ENCODE measurements around the gene CHMP1B.

Gene CHMP1B

DNA sequence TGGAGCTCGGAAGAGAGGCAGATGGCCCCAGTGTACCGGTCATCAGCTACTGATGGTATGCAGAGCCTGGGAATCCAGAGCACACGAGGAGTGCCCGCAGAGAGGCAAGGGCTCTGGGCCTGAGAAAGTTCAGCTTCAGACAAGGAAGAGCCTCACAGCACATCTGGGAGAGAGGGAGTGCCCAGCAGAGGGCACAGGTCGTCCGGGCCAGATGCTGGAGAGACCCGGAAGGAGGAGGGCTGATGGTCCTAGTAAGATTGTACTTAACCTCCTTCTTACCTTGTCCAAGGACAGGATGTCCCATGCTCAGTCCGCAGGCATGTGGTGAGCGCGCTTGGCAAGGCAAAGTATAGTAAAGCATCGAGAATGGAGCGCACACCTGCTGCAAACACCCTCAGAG is 24.4 kb upstream of the CHMP1B start:
- Histone ChIP-seq H2BK120ac (ENCODE audit: low read depth, low read length) (no peak overlapping the region), H3K14ac (ENCODE audit: low read length in 2 of 2) (no peak overlapping the region), H3K4me3 (ENCODE audit: insufficient read depth in 1 of 2, low read depth in 1 of 2, low read length in 2 of 2) (no peak overlapping the region), H2BK5ac (ENCODE audit: low read depth, low read length, poor library complexity, severe bottlenecking) (no peak overlapping the region), H3K23ac (ENCODE audit: low read length in 2 of 2) (no peak overlapping the region), H3K4ac (ENCODE audit: low read depth in 1 of 2, low read length in 2 of 2) (no peak overlapping the region), H2BK15ac (ENCODE audit: low read depth, poor library complexity, severe bottlenecking) (no peak overlapping the region), H3K18ac (ENCODE audit: low read depth in 1 of 2, low read length in 2 of 2) (no peak overlapping the region), H3K27me3 (ENCODE audit: control insufficient read depth in 1 of 2, insufficient read depth in 1 of 2, low read length in 2 of 2) (no peaks in the 10 kb centered on the region), H4K91ac (ENCODE audit: low read length) (no peak overlapping the region), H3K9ac (ENCODE audit: low read length) (no peak overlapping the region), H3K79me1 (replicated peaks; ENCODE audit: low read length, poor library complexity, severe bottlenecking) (no peaks in the 10 kb centered on the region), H2AK5ac (ENCODE audit: low read length, severe bottlenecking) (no peak overlapping the region), H2AFZ (ENCODE audit: low read depth, low read length) (no peak overlapping the region), H3K36me3 (ENCODE audit: control insufficient read depth in 1 of 2, insufficient read depth in 2 of 2, low read depth in 1 of 2, low read length in 2 of 2) (no peaks in the 10 kb centered on the region), H3K4me2 (ENCODE audit: low read length, poor library complexity, severe bottlenecking) (no peak overlapping the region), H4K8ac (ENCODE audit: low read length) (no peak overlapping the region), H3K4me1 (ENCODE audit: control insufficient read depth, insufficient read depth, low read depth, low read length) (no peaks in the 10 kb centered on the region), H2BK12ac (ENCODE audit: low read length in 2 of 2) (no peak overlapping the region), H3K27ac (ENCODE audit: low read length, poor library complexity, severe bottlenecking) (no peak overlapping the region), H3K9me3 (ENCODE audit: control insufficient read depth, low read length) (no peaks in the 10 kb centered on the region)
- WGBS = 82% methylated on average over 10 of the region's 12 CpGs
- DNase-seq = no peak

DNA sequence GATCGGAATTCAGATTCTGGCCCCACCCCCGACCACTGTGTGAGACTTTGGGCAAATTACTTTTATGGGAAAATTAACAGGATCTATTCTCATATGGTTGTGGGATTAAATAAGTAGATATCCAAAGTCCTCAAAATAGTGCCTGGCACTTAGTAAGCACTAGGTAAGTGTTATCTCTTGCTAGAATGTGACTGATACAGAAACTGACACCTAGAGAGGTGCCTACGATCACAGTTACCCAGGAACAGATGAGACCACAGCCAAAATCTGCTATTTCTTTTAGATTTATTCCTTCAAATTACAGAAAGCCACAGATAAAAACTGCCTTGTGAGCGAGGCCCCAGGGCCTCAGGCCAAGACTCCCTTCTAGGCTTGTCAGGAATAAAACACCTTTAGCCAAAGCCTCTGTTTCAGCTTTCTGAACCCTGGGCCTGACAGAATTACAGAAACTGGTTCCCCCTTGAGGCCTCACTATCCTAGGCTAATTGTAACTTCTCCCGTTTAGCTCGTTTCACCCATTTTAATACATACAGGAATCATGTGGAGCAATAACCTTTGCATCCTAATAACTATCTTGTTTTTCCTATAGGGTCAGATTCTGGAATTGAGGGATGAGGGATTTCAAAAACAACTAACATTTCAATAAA is 22.3 kb upstream of the CHMP1B start:
- Histone ChIP-seq H3K18ac (ENCODE audit: low read depth in 1 of 2, low read length in 2 of 2) (no peak overlapping the region), H2BK120ac (ENCODE audit: low read depth, low read length) (no peak overlapping the region), H3K23ac (ENCODE audit: low read length in 2 of 2) (no peak overlapping the region), H3K4me3 (ENCODE audit: insufficient read depth in 1 of 2, low read depth in 1 of 2, low read length in 2 of 2) (no peak overlapping the region), H3K27ac (ENCODE audit: low read length, poor library complexity, severe bottlenecking) (no peak overlapping the region), H3K4me1 (ENCODE audit: control insufficient read depth, insufficient read depth, low read depth, low read length) (no peaks in the 10 kb centered on the region), H3K4ac (ENCODE audit: low read depth in 1 of 2, low read length in 2 of 2) (no peak overlapping the region), H3K14ac (ENCODE audit: low read length in 2 of 2) (no peak overlapping the region), H3K27me3 (ENCODE audit: control insufficient read depth in 1 of 2, insufficient read depth in 1 of 2, low read length in 2 of 2) (no peaks in the 10 kb centered on the region), H4K91ac (ENCODE audit: low read length) (no peak overlapping the region), H2BK5ac (ENCODE audit: low read depth, low read length, poor library complexity, severe bottlenecking) (no peak overlapping the region), H2AFZ (ENCODE audit: low read depth, low read length) (no peak overlapping the region), H2BK15ac (ENCODE audit: low read depth, poor library complexity, severe bottlenecking) (no peak overlapping the region), H3K36me3 (ENCODE audit: control insufficient read depth in 1 of 2, insufficient read depth in 2 of 2, low read depth in 1 of 2, low read length in 2 of 2) (no peaks in the 10 kb centered on the region), H3K9me3 (ENCODE audit: control insufficient read depth, low read length) (no peaks in the 10 kb centered on the region), H2BK12ac (ENCODE audit: low read length in 2 of 2) (no peak overlapping the region), H3K4me2 (ENCODE audit: low read length, poor library complexity, severe bottlenecking) (no peak overlapping the region), H4K8ac (ENCODE audit: low read length) (no peak overlapping the region), H3K9ac (ENCODE audit: low read length) (no peak overlapping the region), H3K79me1 (replicated peaks; ENCODE audit: low read length, poor library complexity, severe bottlenecking) (no peaks in the 10 kb centered on the region), H2AK5ac (ENCODE audit: low read length, severe bottlenecking) (no peak overlapping the region)
- WGBS = 97% methylated on average over 4 of the region's 6 CpGs
- DNase-seq = no peak

DNA sequence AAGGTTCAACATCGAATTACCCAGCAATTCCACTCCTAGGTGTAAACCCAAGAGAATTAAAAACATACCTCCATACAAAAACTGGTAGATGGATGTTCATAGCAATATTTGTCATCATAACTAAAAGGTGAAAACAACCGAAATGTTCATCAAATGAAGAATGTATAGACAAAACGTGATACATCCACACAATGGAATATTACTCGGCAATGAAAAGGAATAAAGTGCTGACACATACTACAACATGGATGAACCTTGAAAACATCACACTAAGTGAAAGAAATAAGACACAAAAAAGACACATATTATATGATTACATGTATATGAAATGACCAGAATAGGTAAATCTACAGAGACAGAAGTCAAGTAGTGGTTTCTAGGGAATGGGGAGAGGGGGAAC is 20.6 kb upstream of the CHMP1B start:
- H2BK12ac ChIP-seq (ENCODE audit: low read length in 2 of 2) = no peak overlapping the region
- H3K4me3 ChIP-seq (ENCODE audit: insufficient read depth in 1 of 2, low read depth in 1 of 2, low read length in 2 of 2) = no peak overlapping the region
- no peak overlapping the region for H3K9ac ChIP-seq (ENCODE audit: low read length)
- no peak overlapping the region for H3K4ac ChIP-seq (ENCODE audit: low read depth in 1 of 2, low read length in 2 of 2)
- H4K8ac ChIP-seq (ENCODE audit: low read length) = no peak overlapping the region
- no peak overlapping the region for H3K14ac ChIP-seq (ENCODE audit: low read length in 2 of 2)
- 93% methylated on average over 3 of the region's 4 CpGs for WGBS
- H3K18ac ChIP-seq (ENCODE audit: low read depth in 1 of 2, low read length in 2 of 2) = no peak overlapping the region
- H3K23ac ChIP-seq (ENCODE audit: low read length in 2 of 2) = no peak overlapping the region
- no peak overlapping the region for H4K91ac ChIP-seq (ENCODE audit: low read length)
- H2BK120ac ChIP-seq (ENCODE audit: low read depth, low read length) = no peak overlapping the region
- no peaks in the 10 kb centered on the region for H3K36me3 ChIP-seq (ENCODE audit: control insufficient read depth in 1 of 2, insufficient read depth in 2 of 2, low read depth in 1 of 2, low read length in 2 of 2)
- no peak overlapping the region for H3K4me2 ChIP-seq (ENCODE audit: low read length, poor library complexity, severe bottlenecking)
- H2AFZ ChIP-seq (ENCODE audit: low read depth, low read length) = no peak overlapping the region
- H2AK5ac ChIP-seq (ENCODE audit: low read length, severe bottlenecking) = no peak overlapping the region
- H3K27me3 ChIP-seq (ENCODE audit: control insufficient read depth in 1 of 2, insufficient read depth in 1 of 2, low read length in 2 of 2) = no peaks in the 10 kb centered on the region
- no peaks in the 10 kb centered on the region for H3K9me3 ChIP-seq (ENCODE audit: control insufficient read depth, low read length)
- no peak overlapping the region for H2BK5ac ChIP-seq (ENCODE audit: low read depth, low read length, poor library complexity, severe bottlenecking)
- no peaks in the 10 kb centered on the region for H3K4me1 ChIP-seq (ENCODE audit: control insufficient read depth, insufficient read depth, low read depth, low read length)
- H3K27ac ChIP-seq (ENCODE audit: low read length, poor library complexity, severe bottlenecking) = no peak overlapping the region
- DNase-seq = no peak
- H3K79me1 ChIP-seq (replicated peaks; ENCODE audit: low read length, poor library complexity, severe bottlenecking) = no peaks in the 10 kb centered on the region
- H2BK15ac ChIP-seq (ENCODE audit: low read depth, poor library complexity, severe bottlenecking) = no peak overlapping the region

DNA sequence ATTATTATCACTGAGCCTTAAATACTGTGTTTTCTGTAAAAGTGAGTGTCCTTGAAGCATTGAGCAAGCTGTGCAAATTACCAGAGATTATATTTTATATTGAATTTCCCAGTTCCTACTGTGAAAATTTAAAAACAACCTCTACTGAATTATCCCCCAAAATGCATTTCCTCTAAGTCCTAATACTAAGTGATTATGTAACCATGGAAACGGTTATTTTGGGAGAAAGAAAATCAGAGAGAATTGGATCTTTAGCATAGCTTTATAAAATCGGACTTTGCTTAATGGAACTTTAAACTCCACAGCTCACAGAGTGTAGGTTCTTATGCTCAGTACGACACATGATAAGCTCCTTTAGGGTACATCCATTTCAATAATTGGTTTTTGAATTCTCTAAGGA is 19.3 kb upstream of the CHMP1B start:
- DNase-seq = no peak
- H2BK120ac ChIP-seq (ENCODE audit: low read depth, low read length) = no peak overlapping the region

More for the DNA sequence above, 19.3 kb upstream of the CHMP1B start:
- H2BK5ac ChIP-seq (ENCODE audit: low read depth, low read length, poor library complexity, severe bottlenecking) = no peak overlapping the region
- no peak overlapping the region for H3K4me2 ChIP-seq (ENCODE audit: low read length, poor library complexity, severe bottlenecking)
- H2AK5ac ChIP-seq (ENCODE audit: low read length, severe bottlenecking) = no peak overlapping the region
- H3K36me3 ChIP-seq (ENCODE audit: control insufficient read depth in 1 of 2, insufficient read depth in 2 of 2, low read depth in 1 of 2, low read length in 2 of 2) = no peaks in the 10 kb centered on the region
- H3K9me3 ChIP-seq (ENCODE audit: control insufficient read depth, low read length) = no peaks in the 10 kb centered on the region
- no peaks in the 10 kb centered on the region for H3K27me3 ChIP-seq (ENCODE audit: control insufficient read depth in 1 of 2, insufficient read depth in 1 of 2, low read length in 2 of 2)
- no peak overlapping the region for H2BK15ac ChIP-seq (ENCODE audit: low read depth, poor library complexity, severe bottlenecking)
- no peak overlapping the region for H4K8ac ChIP-seq (ENCODE audit: low read length)
- H2AFZ ChIP-seq (ENCODE audit: low read depth, low read length) = no peak overlapping the region
- H3K4me3 ChIP-seq (ENCODE audit: insufficient read depth in 1 of 2, low read depth in 1 of 2, low read length in 2 of 2) = no peak overlapping the region
- no peak overlapping the region for H3K18ac ChIP-seq (ENCODE audit: low read depth in 1 of 2, low read length in 2 of 2)
- H2BK12ac ChIP-seq (ENCODE audit: low read length in 2 of 2) = no peak overlapping the region
- no peak overlapping the region for H3K9ac ChIP-seq (ENCODE audit: low read length)
- no peak overlapping the region for H3K14ac ChIP-seq (ENCODE audit: low read length in 2 of 2)
- H3K4me1 ChIP-seq (ENCODE audit: control insufficient read depth, insufficient read depth, low read depth, low read length) = no peaks in the 10 kb centered on the region
- no peaks in the 10 kb centered on the region for H3K79me1 ChIP-seq (replicated peaks; ENCODE audit: low read length, poor library complexity, severe bottlenecking)
- no peak overlapping the region for H3K23ac ChIP-seq (ENCODE audit: low read length in 2 of 2)
- H4K91ac ChIP-seq (ENCODE audit: low read length) = no peak overlapping the region
- no peak overlapping the region for H3K27ac ChIP-seq (ENCODE audit: low read length, poor library complexity, severe bottlenecking)
- no peak overlapping the region for H3K4ac ChIP-seq (ENCODE audit: low read depth in 1 of 2, low read length in 2 of 2)
- WGBS = 84% methylated on average over 3 of the region's 3 CpGs
